OCI-LY1 (cell line): Measurements from ENCODE around the gene DLX3.
A peak's percentile ranks its signal among the peaks of the same experiment; 100 is the strongest.

Source experiments
- H2AFZ ChIP-seq: fragments of 200-600 bp; sonication (generic), shearing (Covaris generic); 2 replicates; pipeline ENCODE4 v1.6.0; 2014; ENCODE audit warnings: antibody characterized with exemption, mild to moderate bottlenecking, low read length
- H3F3A ChIP-seq: fragments of 200-600 bp; sonication (generic), shearing (Covaris generic); 2 replicates; pipeline ENCODE4 v1.6.0; 2014; ENCODE audit warnings: mild to moderate bottlenecking, antibody characterized with exemption, low read length, moderate library complexity; ENCODE audit not compliant: insufficient read depth
- H3K27ac ChIP-seq: fragments of 200-600 bp; sonication (generic); 2 replicates; pipeline ENCODE4 v1.5.1; 2014; ENCODE audit warnings: low read length, mixed run types, mild to moderate bottlenecking, low read depth; ENCODE audit not compliant: poor library complexity, severe bottlenecking
- H3K27me3 ChIP-seq: fragments of 200-600 bp; sonication (generic); 2 replicates; pipeline ENCODE4 v1.6.0; 2014; ENCODE audit warnings: antibody characterized with exemption, mild to moderate bottlenecking, low read length, moderate library complexity; ENCODE audit not compliant: insufficient read depth
- H3K36me3 ChIP-seq: fragments of 200-600 bp; sonication (generic); 2 replicates; pipeline ENCODE4 v1.6.1; 2014; ENCODE audit warnings: mild to moderate bottlenecking, antibody characterized with exemption, low read length, moderate library complexity, mixed read lengths; ENCODE audit not compliant: insufficient read depth
- H3K4me1 ChIP-seq: fragments of 200-600 bp; sonication (generic); 2 replicates; pipeline ENCODE4 v1.5.1; 2014; ENCODE audit warnings: mild to moderate bottlenecking, low read length, moderate library complexity; ENCODE audit not compliant: insufficient read depth, severe bottlenecking
- H3K4me2 ChIP-seq: fragments of 200-600 bp; sonication (generic), shearing (Covaris generic); 2 replicates; pipeline ENCODE4 v1.6.1; 2014; ENCODE audit warnings: low read length
- H3K4me3 ChIP-seq: fragments of 200-600 bp; sonication (generic); 2 replicates; pipeline ENCODE4 v1.5.1; 2014; ENCODE audit warnings: low read length, low read depth, mild to moderate bottlenecking, mixed read lengths; ENCODE audit not compliant: poor library complexity, severe bottlenecking
- H3K79me2 ChIP-seq: fragments of 200-600 bp; shearing (Covaris generic); 2 replicates; pipeline ENCODE4 v1.6.1; 2016; ENCODE audit warnings: mixed run types, low read length, mixed read lengths; ENCODE audit not compliant: insufficient read depth
- H3K9ac ChIP-seq: fragments of 200-600 bp; sonication (generic), shearing (Covaris generic); 2 replicates; pipeline ENCODE4 v1.6.1; 2014; ENCODE audit warnings: mild to moderate bottlenecking, low read length, mixed read lengths
- H3K9me2 ChIP-seq: fragments of 200-600 bp; sonication (generic), shearing (Covaris generic); 2 replicates; pipeline ENCODE4 v1.6.1; 2014; ENCODE audit warnings: low read depth, mild to moderate bottlenecking, low read length, mixed read lengths
- H3K9me3 ChIP-seq: fragments of 200-600 bp; shearing (Covaris generic); 2 replicates; pipeline ENCODE4 v1.6.1; 2014; ENCODE audit warnings: low read length, mixed read lengths
- H4K20me1 ChIP-seq: fragments of 200-600 bp; sonication (generic), shearing (Covaris generic); 2 replicates; pipeline ENCODE4 v1.6.0; 2016; ENCODE audit warnings: mild to moderate bottlenecking, low read length; ENCODE audit not compliant: insufficient read depth
- EZH2 ChIP-seq: fragments of 200-600 bp; sonication (generic), shearing (Covaris generic); IDR thresholded peaks from 2 replicates; pipeline ENCODE4 v1.8.0; 2017; ENCODE audit warnings: borderline replicate concordance, mixed run types, mild to moderate bottlenecking, antibody characterized with exemption, low read length, moderate library complexity, mixed read lengths
- TF ChIP-seq, protein P1 (sequence below): fragments of 200-600 bp; sonication (generic), shearing (Covaris generic); IDR thresholded peaks from 2 replicates; pipeline ENCODE4 v1.5.1; 2017; ENCODE audit warnings: mild to moderate bottlenecking, antibody characterized with exemption, low read length, moderate library complexity, mixed read lengths

DLX3 gene

DNA sequence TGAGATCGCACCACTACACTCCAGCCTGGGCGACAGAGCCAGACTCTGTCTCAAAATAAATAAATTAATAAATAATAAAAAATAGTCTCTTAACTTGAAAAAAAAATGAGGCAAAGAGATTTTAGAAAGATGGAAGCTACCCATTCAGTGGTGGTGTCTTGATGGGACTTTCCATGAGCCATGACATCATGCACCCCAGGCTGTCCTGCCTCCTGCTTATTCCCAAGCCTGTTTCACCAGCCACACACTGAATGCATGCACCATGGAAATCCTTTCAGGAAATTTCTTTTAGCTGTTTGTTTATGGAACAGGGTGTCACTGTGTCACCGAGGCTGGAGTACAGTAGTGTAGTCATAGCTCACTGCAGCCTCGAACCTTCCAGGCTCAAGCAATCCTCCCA, 8.9 kb upstream of the DLX3 start:
- Histone ChIP-seq H3K9ac (no peak overlapping the region), H3K79me2 (no peaks in the 10 kb centered on the region), H3K4me1 (peaks cover 17% of the 10 kb centered on the region), H3K4me3 (no peak overlapping the region), H3K27ac (no peak overlapping the region), H3K9me3 (no peaks in the 10 kb centered on the region), H3K36me3 (no peaks in the 10 kb centered on the region), H3F3A (no peaks in the 10 kb centered on the region), H3K9me2 (no peaks in the 10 kb centered on the region), H3K4me2 (no peak overlapping the region), H3K27me3 (no peaks in the 10 kb centered on the region), H2AFZ (no peak overlapping the region), H4K20me1 (no peaks in the 10 kb centered on the region)
- TF ChIP-seq, protein P1, sequence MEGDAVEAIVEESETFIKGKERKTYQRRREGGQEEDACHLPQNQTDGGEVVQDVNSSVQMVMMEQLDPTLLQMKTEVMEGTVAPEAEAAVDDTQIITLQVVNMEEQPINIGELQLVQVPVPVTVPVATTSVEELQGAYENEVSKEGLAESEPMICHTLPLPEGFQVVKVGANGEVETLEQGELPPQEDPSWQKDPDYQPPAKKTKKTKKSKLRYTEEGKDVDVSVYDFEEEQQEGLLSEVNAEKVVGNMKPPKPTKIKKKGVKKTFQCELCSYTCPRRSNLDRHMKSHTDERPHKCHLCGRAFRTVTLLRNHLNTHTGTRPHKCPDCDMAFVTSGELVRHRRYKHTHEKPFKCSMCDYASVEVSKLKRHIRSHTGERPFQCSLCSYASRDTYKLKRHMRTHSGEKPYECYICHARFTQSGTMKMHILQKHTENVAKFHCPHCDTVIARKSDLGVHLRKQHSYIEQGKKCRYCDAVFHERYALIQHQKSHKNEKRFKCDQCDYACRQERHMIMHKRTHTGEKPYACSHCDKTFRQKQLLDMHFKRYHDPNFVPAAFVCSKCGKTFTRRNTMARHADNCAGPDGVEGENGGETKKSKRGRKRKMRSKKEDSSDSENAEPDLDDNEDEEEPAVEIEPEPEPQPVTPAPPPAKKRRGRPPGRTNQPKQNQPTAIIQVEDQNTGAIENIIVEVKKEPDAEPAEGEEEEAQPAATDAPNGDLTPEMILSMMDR, result no peak
- no peak for TF ChIP-seq EZH2

DNA sequence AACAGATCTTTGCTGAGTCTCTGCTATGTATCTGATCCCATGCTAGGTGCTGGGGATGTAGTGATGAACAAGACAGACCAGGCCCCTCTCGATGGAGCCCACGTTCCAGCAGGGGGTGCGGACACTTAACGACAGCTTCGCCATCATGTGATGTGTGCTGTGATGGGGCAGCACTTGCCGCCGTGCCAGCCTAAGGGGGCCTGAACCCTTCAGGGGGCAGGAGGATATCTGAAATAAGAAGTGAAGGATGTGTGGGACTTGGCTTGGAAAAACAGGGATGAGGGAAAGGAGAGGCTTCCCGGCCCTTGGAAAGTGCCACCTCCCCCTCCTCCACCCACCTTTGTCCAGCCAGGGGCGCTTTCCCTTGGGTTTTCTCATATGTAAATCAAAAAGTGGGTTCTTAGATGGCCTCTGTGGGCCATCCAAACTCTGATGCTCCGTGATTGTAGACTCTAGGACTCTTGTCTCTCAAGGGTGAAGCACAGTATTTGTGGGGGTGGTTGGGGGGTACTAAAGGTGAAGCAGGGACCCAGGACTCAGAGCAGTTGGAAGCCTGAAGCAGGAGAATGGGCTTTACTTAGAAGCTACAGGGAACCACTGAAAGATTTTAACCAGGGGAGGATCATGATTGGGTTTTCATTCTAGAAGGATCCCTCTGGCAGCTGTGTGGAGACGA, 4.0 kb upstream of the DLX3 start:
- Histone ChIP-seq H3K4me3 (no peak overlapping the region), H3K79me2 (no peaks in the 10 kb centered on the region), H3K4me2 (no peak overlapping the region), H3K27me3 (peaks cover 5% of the 10 kb centered on the region; the same call in 1 of the 2 replicates), H2AFZ (no peak overlapping the region), H3K9ac (no peak overlapping the region), H3K9me2 (no peaks in the 10 kb centered on the region), H3K27ac (no peak overlapping the region), H4K20me1 (no peaks in the 10 kb centered on the region), H3K9me3 (no peaks in the 10 kb centered on the region), H3K4me1 (peaks cover 4% of the 10 kb centered on the region), H3K36me3 (no peaks in the 10 kb centered on the region), H3F3A (no peaks in the 10 kb centered on the region)
- TF ChIP-seq, protein P1, result no peak
- no peak for TF ChIP-seq EZH2

DNA sequence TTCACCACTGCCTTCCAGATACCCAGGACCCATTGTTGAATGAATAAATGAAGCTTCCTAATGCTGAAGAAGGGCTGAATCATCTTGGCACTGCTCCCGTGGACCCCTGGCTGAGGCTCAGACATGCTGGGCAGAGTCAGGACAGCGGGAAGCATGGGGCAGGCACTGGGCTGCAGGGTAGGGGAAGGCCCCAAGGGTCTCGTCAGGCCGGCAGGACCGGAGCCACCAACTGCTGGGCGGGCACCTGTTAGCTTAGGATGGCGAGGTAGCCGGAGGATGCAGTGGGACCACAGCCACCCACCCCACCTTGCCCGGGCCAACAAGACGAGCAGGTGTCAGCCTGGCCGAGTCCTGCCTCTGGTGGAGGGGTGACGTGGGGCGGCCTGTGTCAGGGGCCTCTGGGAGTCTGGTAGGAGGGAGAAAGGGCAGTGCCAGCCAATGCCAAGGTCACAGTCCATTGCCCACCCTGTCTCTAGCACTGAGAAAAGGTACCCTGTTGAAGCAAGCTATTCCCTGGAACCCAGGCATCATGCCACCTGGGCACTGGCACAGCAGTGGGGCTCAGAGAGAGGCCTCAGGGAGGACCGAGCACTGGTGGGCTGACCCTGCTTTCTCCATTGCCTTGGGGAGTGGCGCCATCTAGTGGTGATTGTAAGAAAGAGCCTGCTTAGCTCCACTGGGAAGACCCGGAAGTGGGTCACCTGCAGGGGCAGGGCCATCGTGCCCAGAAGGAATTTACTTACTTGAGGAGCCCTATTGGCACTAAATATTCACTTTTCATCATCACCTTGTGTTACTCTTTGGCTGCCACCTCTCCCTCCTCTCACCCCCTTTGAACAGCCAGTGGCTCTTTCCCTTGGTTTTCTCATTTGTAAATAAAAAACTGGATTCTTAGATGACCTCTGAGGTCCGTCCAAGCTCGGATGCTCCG, 3.0 kb upstream of the DLX3 start:
- Histone ChIP-seq H3K9ac (no peak overlapping the region), H3K4me1 (peaks cover 4% of the 10 kb centered on the region), H3K9me3 (no peaks in the 10 kb centered on the region), H3K9me2 (no peaks in the 10 kb centered on the region), H3K36me3 (no peaks in the 10 kb centered on the region), H3F3A (no peaks in the 10 kb centered on the region), H3K27ac (no peak overlapping the region), H3K79me2 (no peaks in the 10 kb centered on the region), H4K20me1 (no peaks in the 10 kb centered on the region), H2AFZ (peak overlapping the region; percentile 93; the same call in 1 of the 2 replicates), H3K4me2 (peak overlapping the region; percentile 38; the same call in 1 of the 2 replicates), H3K27me3 (peaks cover 5% of the 10 kb centered on the region; the same call in 1 of the 2 replicates), H3K4me3 (no peak overlapping the region)
- TF ChIP-seq, protein P1, result peak; percentile 90
- no peak for TF ChIP-seq EZH2
